ENCODE data around the gene PTPRN.
A peak's percentile ranks its signal among the peaks of the same experiment; 100 is the strongest.

PTPRN gene

DNA sequence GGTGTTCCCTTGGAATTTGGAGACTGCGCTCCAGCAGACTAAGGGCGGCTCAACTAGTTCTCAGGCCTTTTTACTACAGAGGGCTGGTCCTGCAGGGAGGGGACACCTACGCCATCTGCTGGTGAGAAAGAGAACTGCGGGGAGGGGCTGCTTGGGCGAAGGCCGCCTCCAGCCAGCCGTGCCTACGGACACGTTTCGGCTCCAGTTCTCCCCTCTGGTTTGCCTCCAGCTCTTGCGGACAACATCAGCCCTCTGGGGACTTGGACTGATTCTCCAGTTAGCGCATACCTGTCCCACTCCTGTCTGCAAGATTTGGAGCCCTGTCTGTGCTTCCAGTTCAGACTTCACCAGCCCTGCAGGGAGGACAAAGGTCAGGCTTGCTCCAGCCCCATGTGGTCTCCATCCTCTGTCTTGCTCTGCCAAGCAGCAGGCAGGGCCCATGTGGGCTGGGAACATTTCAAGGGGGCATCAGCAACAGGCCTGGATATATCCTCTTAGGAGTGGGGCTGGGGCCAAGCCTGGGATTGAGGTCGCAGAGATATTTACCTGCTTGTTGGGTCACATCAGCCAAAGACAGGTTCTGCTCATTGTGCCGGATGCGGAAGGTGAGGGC is 10.3 kb downstream of the PTPRN start:
- TF ChIP-seq CTCF (IDR thresholded peaks at IDR 0.05; ENCODE audit: low read depth, low read length, missing control alignments) = peak; percentile 99
- no peak overlapping the region for H3K4me3 ChIP-seq (ENCODE audit: low read depth, low read length)
- no peak for DNase-seq (ENCODE audit: low read depth)

DNA sequence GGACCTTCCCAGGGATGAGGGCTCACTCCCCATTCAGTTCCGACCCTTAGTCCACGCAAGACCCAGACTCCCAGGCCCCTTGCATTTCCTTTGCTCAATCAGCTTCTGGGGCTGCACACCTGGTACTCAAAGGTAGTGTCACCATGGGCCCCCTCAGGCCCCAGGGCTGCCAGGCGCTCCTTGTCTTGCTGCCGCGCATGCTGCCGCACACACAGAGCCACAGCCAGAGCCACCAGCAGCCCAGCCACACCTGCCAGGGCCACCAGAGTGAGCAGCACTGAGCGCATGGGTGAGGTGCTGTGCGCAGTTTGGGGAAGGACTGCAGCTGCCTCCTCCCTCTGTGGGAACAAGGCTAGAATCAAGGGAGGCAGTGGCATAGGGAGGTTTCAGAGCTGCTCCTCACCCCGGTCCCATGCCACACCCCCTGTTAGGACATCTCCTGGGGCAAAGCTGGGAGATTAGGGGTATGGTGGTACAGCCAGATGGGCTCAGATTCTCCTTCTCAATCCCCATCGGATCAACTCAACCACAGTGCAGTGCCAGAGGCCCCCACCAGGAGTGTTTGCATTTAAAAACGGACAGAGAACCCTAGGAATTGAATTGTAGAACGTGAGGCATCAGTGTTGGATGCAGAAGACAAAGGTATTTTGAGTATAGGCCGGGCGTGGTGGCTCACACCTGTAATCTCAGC is 11.3 kb downstream of the PTPRN start:
- no peak for DNase-seq (ENCODE audit: low read depth)
- TF ChIP-seq CTCF (IDR thresholded peaks at IDR 0.05; ENCODE audit: low read depth, low read length, missing control alignments) = peak; percentile 24
- H3K4me3 ChIP-seq (ENCODE audit: low read depth, low read length) = no peak overlapping the region

DNA sequence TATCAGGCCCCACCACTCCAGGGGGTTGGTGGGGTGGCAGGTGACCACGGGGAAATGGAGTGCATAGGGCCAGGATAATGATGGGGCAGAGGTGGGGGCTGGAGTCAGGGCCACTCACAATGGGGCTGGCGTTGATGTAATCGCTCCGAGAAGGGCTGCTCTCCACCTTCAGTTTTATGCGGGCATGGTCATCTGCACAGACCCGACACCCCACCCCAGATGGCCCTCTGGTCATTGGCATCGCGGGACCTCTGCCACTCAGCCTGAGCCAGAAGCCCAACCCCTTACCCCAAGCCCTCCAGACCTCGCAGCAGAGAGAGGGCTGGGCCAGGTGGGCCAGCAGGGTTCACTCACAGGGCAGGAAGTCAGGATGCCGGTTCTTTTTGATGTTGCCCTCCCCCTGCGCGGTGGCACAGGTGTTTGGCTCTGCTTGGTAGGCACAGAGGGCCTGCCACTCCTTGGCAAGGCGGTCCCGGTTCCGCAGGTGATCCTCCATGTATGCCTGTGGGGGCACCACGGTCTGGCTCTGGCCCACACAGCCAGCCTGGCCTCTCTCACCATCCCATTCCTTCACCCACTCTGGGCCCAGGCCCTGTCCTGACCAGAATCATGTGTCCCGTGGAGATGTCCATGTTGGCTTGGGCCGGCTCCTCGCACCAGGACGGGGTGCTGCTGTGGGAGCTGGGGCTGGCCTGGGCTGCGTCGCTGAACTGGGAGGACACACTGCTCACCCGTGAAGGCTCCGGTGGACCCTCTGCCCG is 12.4 kb downstream of the PTPRN start:
- no peak overlapping the region for H3K4me3 ChIP-seq (ENCODE audit: low read depth, low read length)
- TF ChIP-seq CTCF (IDR thresholded peaks at IDR 0.05; ENCODE audit: low read depth, low read length, missing control alignments) = no peak
- DNase-seq (ENCODE audit: low read depth) = no peak

GRCh38 chr2:219296142-219296541 is 13.1 kb downstream of the PTPRN start:
- no peak for DNase-seq (ENCODE audit: low read depth)
- no peak overlapping the region for H3K4me3 ChIP-seq (ENCODE audit: low read depth, low read length)
- no peak for TF ChIP-seq CTCF (IDR thresholded peaks at IDR 0.05; ENCODE audit: low read depth, low read length, missing control alignments)

DNA sequence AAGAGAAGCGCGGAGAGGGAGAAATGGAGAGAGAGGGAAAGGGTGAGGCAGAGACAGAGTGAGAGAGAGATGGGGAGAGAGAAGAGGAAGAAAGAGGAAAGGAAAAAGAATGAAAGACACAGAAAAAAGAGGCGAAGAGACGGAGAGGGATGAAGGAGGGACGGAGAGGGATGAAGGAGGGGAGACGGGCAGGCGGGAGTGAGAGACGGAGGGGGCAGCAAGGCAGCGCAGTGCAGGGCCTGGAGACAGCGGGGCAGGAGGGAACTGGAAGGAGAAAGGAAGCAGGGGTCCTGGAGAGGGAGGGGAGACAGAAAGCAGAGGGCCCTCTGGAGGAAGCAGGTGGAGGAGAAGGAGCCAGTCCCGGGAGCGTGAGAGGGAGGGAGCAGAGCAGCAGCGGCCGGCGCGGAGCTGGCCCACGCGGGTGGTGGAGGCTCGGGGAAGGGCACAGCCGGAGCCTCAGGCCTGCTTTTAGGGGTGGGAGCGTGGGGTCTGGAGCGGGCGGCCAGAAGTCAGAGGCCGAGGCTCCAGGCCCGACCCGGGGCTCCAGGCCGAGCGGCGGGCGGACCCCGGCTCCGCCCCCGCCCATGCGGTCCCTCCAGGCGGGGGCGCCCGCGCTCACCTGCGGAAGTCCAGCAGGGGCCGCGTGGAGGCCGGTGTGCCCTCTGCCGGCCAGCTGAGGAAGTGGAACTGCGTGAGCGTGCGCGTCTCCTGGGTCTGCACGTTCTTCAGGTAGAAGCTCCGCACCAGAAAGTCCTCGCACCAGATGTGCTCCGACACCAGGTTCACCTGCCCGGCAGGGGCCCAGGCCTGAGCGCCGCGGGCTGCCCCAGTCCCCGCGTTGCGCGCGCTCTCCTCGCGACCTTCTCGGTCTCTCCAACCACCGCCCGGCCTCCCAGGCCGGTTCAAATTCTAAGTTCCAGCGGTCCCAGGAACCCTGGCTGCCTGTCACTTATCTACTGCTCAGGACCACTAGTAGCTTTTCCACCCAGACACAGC is 14.5 kb downstream of the PTPRN start:
- TF ChIP-seq CTCF (IDR thresholded peaks at IDR 0.05; ENCODE audit: low read depth, low read length, missing control alignments) = peak; percentile 97
- peak; percentile 73 for DNase-seq (ENCODE audit: low read depth)

DNA sequence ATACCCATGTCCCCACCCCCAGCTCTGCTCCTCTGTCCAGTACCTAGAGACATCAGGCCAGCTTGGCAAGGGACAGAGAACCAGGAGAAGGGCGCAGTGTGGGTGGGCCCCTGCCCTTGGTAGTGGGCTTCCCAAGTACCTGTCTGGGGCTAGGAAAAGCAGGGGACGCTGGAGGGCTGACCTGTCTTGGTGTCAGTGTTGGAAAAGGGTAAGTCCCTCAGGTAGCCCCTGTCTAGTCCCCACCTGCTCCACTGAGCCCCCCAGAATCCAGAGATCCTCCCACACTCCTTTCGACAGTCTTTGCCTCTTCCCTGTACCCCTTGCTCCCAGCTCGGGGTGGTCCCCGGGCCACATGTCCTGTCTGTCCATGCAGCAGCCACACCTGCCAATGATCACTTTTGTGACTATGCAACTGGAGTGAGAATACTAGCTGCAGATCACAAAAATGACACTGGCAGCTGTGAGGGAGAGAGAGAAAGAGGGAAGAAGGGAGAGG is 15.4 kb downstream of the PTPRN start:
- no peak for DNase-seq (ENCODE audit: low read depth)
- TF ChIP-seq CTCF (IDR thresholded peaks at IDR 0.05; ENCODE audit: low read depth, low read length, missing control alignments) = no peak
- H3K4me3 ChIP-seq (ENCODE audit: low read depth, low read length) = no peak overlapping the region

More for the DNA sequence above, 14.5 kb downstream of the PTPRN start:
- H3K4me3 ChIP-seq (ENCODE audit: low read depth, low read length) = peak overlapping the region; percentile 38
